Pancreas (tissue), 10 donors: ENCODE data around the gene ALDH1L1. TPM values are rescaled to one million over a fixed set of nuclear protein-coding genes. Genes with fewer than 3 reads are reported as not detected.

Experiments used
- ATAC-seq, 4 donors: fragments of 200-7000 bp; cut with Tn5 transposase; one replicate each; pipeline versions ENCODE4 v1.8.0 to v1.9.1; 2020; ENCODE audit warnings: mild to moderate bottlenecking in 4 of 4, moderate library complexity in 4 of 4
- DNase-seq, 6 donors: peaks; one replicate each; pipeline ENCODE4 v3.0.0-alpha.2; 2020
- FAIRE-seq: peaks from 2 replicates; lab custom pipeline; 2012; peaks lifted over from hg19 to GRCh38; lab: Jason Lieb, UNC
- H3K27ac ChIP-seq, 4 donors: fragments of 200-600 bp; sonication (generic); 1 replicate in 3 of 4; 2 replicates in 1 of 4; pipeline versions ENCODE4 v1.5.0 to v1.8.0; 2020
- H3K27me3 ChIP-seq, 4 donors: fragments of 200-600 bp; one replicate each; pipeline ENCODE4 v1.8.0; 2021
- H3K36me3 ChIP-seq, 3 donors: fragments of 200-600 bp; sonication (generic) in 1 of 3; one replicate each; pipeline versions ENCODE4 v1.5.0 to v1.8.0; 2020 to 2021
- H3K4me1 ChIP-seq, 3 donors: fragments of 200-600 bp; one replicate each; pipeline ENCODE4 v1.8.0; 2021
- H3K4me3 ChIP-seq, 4 donors: fragments of 200-600 bp; sonication (generic) in 2 of 4; one replicate each; pipeline versions ENCODE4 v1.5.0 to v1.8.0; 2020 to 2021
- H3K9me3 ChIP-seq, 4 donors: fragments of 200-600 bp; one replicate each; pipeline ENCODE4 v1.8.0; 2021
- CTCF ChIP-seq, 4 donors: fragments of 200-600 bp; sonication (generic) in 3 of 4; IDR thresholded peaks; one replicate each; pipeline versions ENCODE4 v1.5.0 to v1.8.0; 2021; ENCODE audit warnings: antibody characterized with exemption in 4 of 4
- WGBS, 2 donors: extraction: QIAGEN DNeasy Blood & Tissue Kit; methylation state at CpG; one replicate each; pipeline ENCODE4 v1.1.7; 2013; 5-methylcytosine and 5-hydroxymethylcytosine counted together
- intact Hi-C, 3 donors: fragments of 100-400 bp; cut with DNase I; formaldehyde crosslinking; loops; one replicate each; pipeline versions ENCODE4 v1.11.1 to v1.14.2; 2022
- polyA plus RNA-seq, 2 donors: library from polyadenylated mRNA; stranded (reverse); fragments of 200-250 nt; gene quantifications; one replicate each; pipeline ENCODE4 v1.2.3, GENCODE V29; 2013
- total RNA-seq, 6 donors: library from RNA; stranded (reverse); fragmentation: NEBNext Ultra II Directional in 4 of 6; extraction: Animal tissue kit (Norgen Biotek cat#: 25700) in 4 of 6; gene quantifications; one replicate each; pipeline versions ENCODE4 v1.2.1 to v1.2.4, GENCODE V29; 2021 to 2023
- donor health status: healthy with polysubstance abuse.
- donor health status: DM: no; HTN: no; CAD: no; lungs with moderate emphysema.
- donor health status: DM: no; HTN: no; CAD: no.
- donor health status: control.
- donor health status: control.
- donor health status: Bipolar disorder and iron deficiency.
- donor health status: DM: yes; HTN: yes; CAD: no.
- donor health status: DM: no; HTN: no; CAD: no.
- donor health status: DM: no; HTN: no; CAD: no.
- donor health status: DM: yes; HTN: yes; CAD: no.

The ALDH1L1 gene
- total RNA-seq: 10 to 100 TPM; 15.4 to 46.3 (median 33.7) TPM
- 10 to 100 TPM; 38.8 to 44.0 TPM for polyA plus RNA-seq

- no peaks in the 10 kb centered on the region for H3K36me3 ChIP-seq
- peak within 1 kb of the TSS; percentile 40 to 67 (median 64) for H3K4me3 ChIP-seq
- H3K27ac ChIP-seq: peak within 1 kb of the TSS; percentile 96 to 99 (median 98)
- TF ChIP-seq CTCF (IDR thresholded peaks at IDR 0.05): no peak
- intact Hi-C loops: no loop called here
- H3K27me3 ChIP-seq: no peaks in the 10 kb centered on the region
- no peak for FAIRE-seq
- DNase-seq: peak; percentile 89 to 96 (median 94)
- 3 to 4% methylated on average over 51 to 54 of the region's 54 CpGs for WGBS, 2 donors
- peaks cover 4 to 11% (median 6%) of the 10 kb centered on the region in 3 donors for H3K4me1 ChIP-seq
- H3K9me3 ChIP-seq: no peaks in the 10 kb centered on the region
- ATAC-seq: peak; percentile 90 to 92 (median 91)
Measured at GRCh38 chr3:126180477-126181397, at the start of gene ALDH1L1. Gene ALDH1L1, minus strand, starts transcription at chr3:126180586. Its CDS starts 19,607 bp downstream, at chr3:126160979.

- intact Hi-C loops: no loop called here
- FAIRE-seq (no peak), DNase-seq (no peak), ATAC-seq (no peak)
- Histone ChIP-seq H3K36me3 (no peaks in the 10 kb centered on the region), H3K9me3 (no peaks in the 10 kb centered on the region), H3K4me1 (no peaks in the 10 kb centered on the region), H3K27ac (no peak overlapping the region), H3K4me3 (no peak overlapping the region), H3K27me3 (no peaks in the 10 kb centered on the region)
- WGBS, 2 donors: 86 to 88% methylated on average over 1 of the region's 1 CpG
- TF ChIP-seq CTCF (IDR thresholded peaks at IDR 0.05): no peak
Measured at GRCh38 chr3:126226374-126226773, 46.0 kb upstream of the ALDH1L1 start.

GRCh38 chr3:126216416-126216815 lies 36.0 kb upstream of the ALDH1L1 start:
- WGBS, 2 donors: 77 to 89% methylated on average over 1 of the region's 1 CpG

GRCh38 chr3:126213379-126214028 lies 33.1 kb upstream of the ALDH1L1 start:
- no peaks in the 10 kb centered on the region for H3K9me3 ChIP-seq
- no peak for FAIRE-seq
- no peak for DNase-seq
- H3K4me3 ChIP-seq: peak overlapping the region; percentile 5 to 62 (median 34)
- H3K27me3 ChIP-seq: peaks cover 0 to 7% (median 2%) of the 10 kb centered on the region in 4 donors
- peak overlapping the region; percentile 66 to 84 (median 74) for H3K27ac ChIP-seq
- H3K4me1 ChIP-seq: peaks cover 0 to 3% (median 0%) of the 10 kb centered on the region in 3 donors
- ATAC-seq: peak; percentile 46 to 64 (median 58)
- no peaks in the 10 kb centered on the region for H3K36me3 ChIP-seq
- intact Hi-C loops: no loop called here
- 16% methylated on average over 49 to 50 of the region's 50 CpGs for WGBS, 2 donors
- TF ChIP-seq CTCF (IDR thresholded peaks at IDR 0.05): no peak

More at GRCh38 chr3:126216416-126216815, 36.0 kb upstream of the ALDH1L1 start:
- H3K36me3 ChIP-seq: no peaks in the 10 kb centered on the region
- no peak overlapping the region for H3K4me3 ChIP-seq
- DNase-seq: no peak
- no peak overlapping the region for H3K27ac ChIP-seq
- peaks cover 0 to 3% (median 0%) of the 10 kb centered on the region in 3 donors for H3K4me1 ChIP-seq
- ATAC-seq: no peak
- TF ChIP-seq CTCF (IDR thresholded peaks at IDR 0.05): no peak
- FAIRE-seq: no peak
- intact Hi-C loops: no loop called here
- H3K27me3 ChIP-seq: peaks cover 0 to 8% (median 2%) of the 10 kb centered on the region in 4 donors
- no peaks in the 10 kb centered on the region for H3K9me3 ChIP-seq
